Urinary bladder (tissue), 4 donors: ENCODE data around the gene TCF19. TPM values are rescaled to one million over a fixed set of nuclear protein-coding genes. Genes with fewer than 3 reads are reported as not detected.

ENCODE experiments used
- DNase-seq: peaks from one replicate; pipeline ENCODE4 v3.0.0-alpha.2; 2015; ENCODE audit errors: extremely low spot score
- H3K27ac ChIP-seq: one replicate; pipeline ENCODE4 v1.5.1; 2013; ENCODE audit warnings: low read depth, mild to moderate bottlenecking, moderate library complexity
- H3K36me3 ChIP-seq: one replicate; pipeline ENCODE4 v1.6.1; 2013; ENCODE audit warnings: mild to moderate bottlenecking, moderate library complexity; ENCODE audit not compliant: insufficient read depth
- H3K4me1 ChIP-seq: one replicate; pipeline ENCODE4 v1.6.1; 2013; ENCODE audit warnings: mild to moderate bottlenecking, moderate library complexity; ENCODE audit not compliant: insufficient read depth
- H3K4me3 ChIP-seq: one replicate; pipeline ENCODE4 v1.5.1; 2013; ENCODE audit warnings: low read depth, low read length
- WGBS: extraction: QIAGEN DNeasy Blood & Tissue Kit; methylation state at CpG from one replicate; pipeline ENCODE4 v1.1.7; 2013; 5-methylcytosine and 5-hydroxymethylcytosine counted together
- polyA plus RNA-seq: library from polyadenylated mRNA; stranded (reverse); fragments of 200-250 nt; gene quantifications from one replicate; pipeline ENCODE4 v1.2.3, GENCODE V29; 2013
- total RNA-seq: library from RNA; depleted of rRNA; stranded (reverse); fragments of >200 nt; gene quantifications from one replicate; pipeline ENCODE4 v1.2.3, GENCODE V29; 2014
- donor health status: healthy with polysubstance abuse.
- donor health status: healthy.

The TCF19 gene
- total and polyA plus RNA-seq, 2 donors: 7.9 to 12.7 TPM

DNA sequence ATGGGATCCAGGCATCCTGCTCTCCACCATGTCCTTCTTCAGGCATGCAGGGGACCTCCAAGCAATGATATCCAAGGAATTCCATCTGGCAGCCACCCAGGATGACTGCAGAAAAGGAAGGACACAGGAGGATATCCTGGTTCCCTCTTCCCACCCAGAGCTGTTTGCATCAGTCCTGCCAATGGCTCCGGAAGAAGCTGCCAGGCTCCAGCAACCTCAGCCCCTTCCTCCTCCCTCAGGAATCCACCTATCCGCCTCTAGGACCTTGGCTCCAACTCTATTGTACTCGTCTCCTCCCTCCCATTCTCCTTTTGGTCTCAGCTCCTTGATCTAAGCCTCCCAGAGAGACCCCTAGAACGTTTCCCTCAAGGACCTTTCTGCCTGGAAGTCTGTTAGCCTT, 18.8 kb upstream of the TCF19 start:
- no peak for DNase-seq
- no peak overlapping the region for H3K4me3 ChIP-seq
- H3K27ac ChIP-seq: no peak overlapping the region
- H3K36me3 ChIP-seq: no peaks in the 10 kb centered on the region
- 22% methylated on average over 4 of the region's 4 CpGs for WGBS
- no peaks in the 10 kb centered on the region for H3K4me1 ChIP-seq

DNA sequence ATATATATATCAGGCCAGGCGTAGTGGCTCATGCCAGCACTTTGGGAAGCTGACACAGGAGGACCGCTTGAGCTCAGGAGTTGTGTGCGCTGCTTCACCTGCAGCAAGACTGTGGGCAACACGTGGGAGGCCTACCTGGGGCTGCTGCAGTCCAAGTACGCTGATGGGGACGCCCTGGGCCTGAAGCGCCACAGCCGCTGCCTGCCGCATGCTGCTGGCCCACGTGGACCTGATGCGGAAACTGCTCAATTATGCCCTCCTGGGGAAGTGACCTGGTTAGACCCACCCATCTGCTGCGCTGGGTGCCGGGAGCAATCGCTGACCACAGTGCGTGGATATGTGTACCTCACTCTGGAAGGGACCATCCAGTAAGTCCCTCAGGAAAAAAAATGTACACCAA, 17.7 kb upstream of the TCF19 start:
- WGBS: 86% methylated on average over 15 of the region's 15 CpGs
- Histone ChIP-seq H3K4me3 (no peak overlapping the region), H3K27ac (no peak overlapping the region), H3K36me3 (no peaks in the 10 kb centered on the region), H3K4me1 (no peaks in the 10 kb centered on the region)
- no peak for DNase-seq

DNA sequence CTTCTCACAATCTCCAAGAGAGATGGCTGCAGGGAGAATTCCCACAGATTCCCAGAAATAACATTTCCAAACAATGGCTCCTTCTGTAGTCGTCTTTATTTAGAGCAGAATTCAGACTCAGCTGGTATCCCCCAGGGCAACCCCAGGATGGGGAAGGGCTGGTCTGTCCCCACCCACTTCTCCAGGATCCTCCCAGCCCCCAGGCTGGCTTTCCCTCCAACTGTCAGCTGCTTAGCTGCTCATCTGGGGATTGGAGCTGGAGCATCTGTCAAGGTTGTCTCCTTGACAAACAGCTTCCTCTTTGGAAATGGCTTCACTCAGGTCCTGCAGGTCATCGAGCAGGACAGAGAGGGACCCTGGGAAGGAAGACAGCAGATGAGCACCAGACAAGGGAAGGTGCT, 16.0 kb upstream of the TCF19 start:
- Histone ChIP-seq H3K27ac (no peak overlapping the region), H3K4me3 (no peak overlapping the region), H3K36me3 (no peaks in the 10 kb centered on the region), H3K4me1 (no peaks in the 10 kb centered on the region)
- DNase-seq: no peak
- WGBS: 57% methylated on average over 2 of the region's 2 CpGs

DNA sequence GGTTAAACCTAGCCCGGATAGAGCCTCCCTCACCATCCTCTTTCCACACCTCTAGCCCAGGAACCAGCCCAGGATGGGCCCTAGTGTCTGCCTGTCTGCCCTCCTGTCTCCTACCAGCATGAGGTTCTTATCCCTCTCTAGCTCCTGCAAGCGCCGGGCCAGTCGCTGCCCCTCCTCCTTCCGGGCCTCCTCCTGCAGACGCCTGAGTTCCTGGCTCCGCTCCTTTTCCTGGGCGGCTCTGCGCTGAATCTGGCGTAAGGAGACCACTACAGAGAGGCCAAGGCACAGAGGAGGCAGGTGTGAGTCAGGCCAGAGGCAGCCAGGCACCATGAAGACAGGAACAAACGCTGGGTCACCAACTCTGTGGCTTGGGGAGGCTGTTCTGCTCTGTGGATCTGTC, 15.2 kb upstream of the TCF19 start:
- no peak for DNase-seq
- Histone ChIP-seq H3K4me3 (no peak overlapping the region), H3K4me1 (no peaks in the 10 kb centered on the region), H3K27ac (no peak overlapping the region), H3K36me3 (no peaks in the 10 kb centered on the region)
- WGBS: 30% methylated on average over 11 of the region's 11 CpGs

DNA sequence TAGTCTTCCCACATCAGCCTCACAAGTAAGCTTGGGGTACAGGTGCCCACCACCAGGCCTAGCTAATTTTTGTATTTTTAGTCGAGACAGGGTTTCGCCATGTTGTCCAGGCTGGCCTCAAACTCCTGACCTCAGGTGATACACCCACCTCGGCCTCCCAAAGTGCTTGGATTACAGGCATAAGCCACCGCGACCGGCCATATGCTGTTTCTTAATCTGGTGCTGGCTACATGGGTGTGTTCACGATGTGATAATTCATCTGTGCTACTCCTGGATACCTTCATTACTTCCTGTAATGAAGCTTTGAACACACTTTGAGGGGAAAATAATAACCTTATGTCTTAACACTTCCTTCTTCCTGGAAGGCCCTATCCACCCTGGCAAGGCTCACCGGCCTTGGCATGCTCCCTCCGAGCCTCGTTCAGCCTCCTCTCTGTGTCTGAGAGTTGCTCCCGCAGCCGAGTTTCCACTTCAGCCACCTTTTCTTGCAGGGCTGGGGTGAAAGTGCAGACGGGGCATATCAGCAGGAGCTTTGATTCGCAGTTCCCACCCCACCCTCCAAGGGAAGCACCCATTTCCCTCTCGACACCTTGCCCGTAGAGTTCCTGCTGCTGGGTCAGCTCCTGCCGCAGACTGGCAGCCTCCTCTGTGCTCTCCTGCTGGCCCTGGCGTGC, 14.0 kb upstream of the TCF19 start:
- no peak overlapping the region for H3K4me3 ChIP-seq
- H3K4me1 ChIP-seq: no peaks in the 10 kb centered on the region
- no peak for DNase-seq
- H3K36me3 ChIP-seq: no peaks in the 10 kb centered on the region
- H3K27ac ChIP-seq: no peak overlapping the region
- whole genome bisulfite sequencing: 90% methylated on average over 18 of the region's 18 CpGs

DNA sequence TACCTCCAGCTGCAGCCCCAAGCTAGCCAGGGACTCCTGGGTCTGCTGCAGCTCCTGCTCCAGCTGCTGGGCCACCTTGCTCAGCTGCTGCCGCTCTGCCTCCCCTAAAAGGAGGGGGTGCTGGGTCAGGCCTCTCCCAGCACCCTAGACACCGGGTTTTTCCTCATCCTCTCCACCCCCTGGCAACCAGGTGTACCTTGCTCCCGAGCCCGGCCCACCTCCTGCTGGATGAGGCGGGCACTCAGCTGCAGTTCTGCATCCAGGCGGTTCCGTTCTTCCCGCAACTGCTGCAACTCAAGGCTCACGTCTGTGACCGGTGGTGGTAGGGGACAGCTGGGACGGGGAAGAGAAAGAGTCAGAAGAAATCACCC, 13.4 kb upstream of the TCF19 start:
- Histone ChIP-seq H3K4me3 (no peak overlapping the region), H3K4me1 (no peaks in the 10 kb centered on the region), H3K36me3 (no peaks in the 10 kb centered on the region), H3K27ac (no peak overlapping the region)
- WGBS: 77% methylated on average over 11 of the region's 11 CpGs
- no peak for DNase-seq

DNA sequence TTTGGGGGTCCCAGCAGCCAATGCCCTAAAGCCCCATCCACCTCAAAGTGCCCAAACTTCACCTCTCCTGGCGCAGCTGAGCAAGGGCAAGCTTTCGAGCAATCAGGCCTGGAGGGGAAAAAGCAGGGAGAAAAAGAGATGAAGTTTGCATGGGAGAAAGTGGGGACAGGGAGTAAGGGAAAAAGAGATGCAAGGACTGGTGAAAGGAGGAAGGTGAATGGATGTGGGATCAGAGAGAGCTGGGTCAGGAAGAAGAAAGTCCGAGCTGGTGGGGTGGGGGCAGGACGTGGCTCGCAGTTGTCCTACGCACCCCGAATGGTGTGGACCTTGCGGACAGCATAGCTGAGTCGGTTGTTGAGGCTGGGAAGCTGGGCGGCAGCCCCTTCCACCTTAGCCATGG, 13.0 kb upstream of the TCF19 start:
- Histone ChIP-seq H3K27ac (no peak overlapping the region), H3K4me1 (no peaks in the 10 kb centered on the region), H3K36me3 (no peaks in the 10 kb centered on the region), H3K4me3 (no peak overlapping the region)
- DNase-seq: no peak
- over 99% methylated on average over 10 of the region's 10 CpGs for WGBS

DNA sequence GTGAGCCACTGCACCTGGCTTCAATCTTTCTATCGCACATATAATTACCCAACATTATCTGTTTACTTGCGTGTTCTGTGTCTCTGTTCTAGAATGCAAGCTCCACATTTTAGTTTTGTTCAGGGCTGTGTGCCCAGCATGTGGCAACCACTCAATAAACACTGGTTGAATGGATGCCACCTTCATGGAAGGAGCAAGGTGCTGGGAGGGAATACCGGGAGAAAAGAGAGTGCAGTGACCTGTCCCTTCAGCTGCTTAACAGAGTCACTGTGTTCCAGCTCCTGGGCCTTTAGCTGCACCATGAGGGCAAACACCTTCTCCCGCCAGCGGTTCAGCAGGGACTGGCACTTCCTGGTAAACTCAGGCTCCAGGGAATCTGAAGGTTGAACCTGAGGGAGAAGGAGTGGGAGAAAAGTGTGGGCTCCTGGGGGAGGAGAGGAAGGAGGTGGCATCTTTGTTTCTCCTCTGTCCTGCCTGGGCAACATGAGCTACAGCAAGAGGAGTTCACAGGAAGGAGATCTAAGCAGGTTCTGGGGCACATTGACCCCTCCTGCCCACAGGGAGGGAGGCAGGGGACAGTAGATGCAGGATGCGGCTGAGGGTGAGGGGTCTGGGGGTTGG, 8.5 kb upstream of the TCF19 start:
- 97% methylated on average over 6 of the region's 6 CpGs for WGBS
- Histone ChIP-seq H3K36me3 (no peaks in the 10 kb centered on the region), H3K4me1 (no peaks in the 10 kb centered on the region), H3K4me3 (no peak overlapping the region), H3K27ac (no peak overlapping the region)
- DNase-seq: no peak

DNA sequence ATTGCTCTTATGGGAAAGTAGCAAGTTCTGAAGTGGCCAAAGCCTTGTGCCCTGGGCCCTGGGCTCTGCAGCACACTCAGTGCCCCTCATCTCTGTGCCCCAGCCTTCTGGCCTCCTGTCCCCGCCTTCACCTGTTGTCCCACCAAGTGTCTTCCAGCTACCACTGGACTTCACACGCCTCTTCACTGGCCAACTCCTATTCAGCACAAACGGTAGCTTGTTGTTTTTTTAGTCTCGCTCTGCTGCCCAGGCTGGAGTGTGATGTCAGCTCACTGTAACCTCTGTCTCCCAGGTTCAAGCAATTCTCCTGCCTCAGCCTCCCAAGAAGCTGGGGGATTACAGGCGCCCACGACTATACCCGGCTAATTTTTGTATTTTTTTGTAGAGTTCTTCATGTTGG, 5.6 kb upstream of the TCF19 start:
- no peaks in the 10 kb centered on the region for H3K36me3 ChIP-seq
- 94% methylated on average over 7 of the region's 7 CpGs for WGBS

DNA sequence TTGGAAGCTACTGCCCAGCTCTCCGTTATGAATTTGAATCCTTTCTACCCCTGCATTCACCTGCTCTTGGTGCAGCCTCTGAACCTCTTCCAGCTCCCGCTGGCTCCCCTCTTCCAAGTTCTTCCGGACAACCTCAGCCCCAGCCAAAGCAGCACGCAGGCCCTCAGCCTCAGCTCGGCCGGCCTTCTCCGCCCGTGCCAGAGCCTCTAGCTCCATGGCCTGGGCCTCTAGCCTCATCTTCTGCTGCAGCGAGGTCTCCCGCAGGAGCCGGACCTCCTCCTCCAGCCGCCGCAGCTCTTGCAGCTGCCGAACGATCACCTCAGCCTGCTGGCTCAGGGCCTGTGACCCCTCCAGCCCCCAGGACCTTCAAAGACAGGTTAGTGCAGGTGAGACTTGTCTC, 4.0 kb upstream of the TCF19 start:
- 87% methylated on average over 15 of the region's 15 CpGs for WGBS
- DNase-seq: no peak
- Histone ChIP-seq H3K4me3 (no peak overlapping the region), H3K4me1 (no peaks in the 10 kb centered on the region), H3K27ac (no peak overlapping the region), H3K36me3 (no peaks in the 10 kb centered on the region)

More for the DNA sequence above, 5.6 kb upstream of the TCF19 start:
- H3K4me1 ChIP-seq: no peaks in the 10 kb centered on the region
- DNase-seq: no peak
- no peak overlapping the region for H3K27ac ChIP-seq
- no peak overlapping the region for H3K4me3 ChIP-seq

DNA sequence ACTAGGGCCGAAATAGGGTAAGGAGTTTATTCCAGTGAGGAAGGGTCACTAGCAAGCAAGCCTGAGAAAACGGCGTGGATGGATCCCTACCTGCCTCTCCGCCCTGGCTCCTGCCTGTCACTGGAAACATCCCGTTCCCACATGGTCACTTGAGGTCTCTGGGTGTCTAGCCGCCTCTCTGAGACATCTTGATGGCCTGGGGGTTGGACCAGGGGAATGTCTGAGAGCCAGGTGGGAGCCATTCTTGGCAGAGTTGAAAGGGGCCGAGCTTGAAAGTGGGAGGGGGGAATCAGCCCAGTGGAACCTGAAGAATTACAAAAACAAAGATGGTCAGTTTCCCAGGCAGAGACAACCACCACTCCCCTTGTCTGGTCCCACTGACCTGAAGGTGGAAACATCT, 1.7 kb upstream of the TCF19 start:
- peaks cover 2% of the 10 kb centered on the region for H3K36me3 ChIP-seq
- WGBS: 90% methylated on average over 7 of the region's 7 CpGs
- DNase-seq: no peak
- H3K27ac ChIP-seq: no peak overlapping the region
- H3K4me1 ChIP-seq: no peaks in the 10 kb centered on the region
- no peak overlapping the region for H3K4me3 ChIP-seq

DNA sequence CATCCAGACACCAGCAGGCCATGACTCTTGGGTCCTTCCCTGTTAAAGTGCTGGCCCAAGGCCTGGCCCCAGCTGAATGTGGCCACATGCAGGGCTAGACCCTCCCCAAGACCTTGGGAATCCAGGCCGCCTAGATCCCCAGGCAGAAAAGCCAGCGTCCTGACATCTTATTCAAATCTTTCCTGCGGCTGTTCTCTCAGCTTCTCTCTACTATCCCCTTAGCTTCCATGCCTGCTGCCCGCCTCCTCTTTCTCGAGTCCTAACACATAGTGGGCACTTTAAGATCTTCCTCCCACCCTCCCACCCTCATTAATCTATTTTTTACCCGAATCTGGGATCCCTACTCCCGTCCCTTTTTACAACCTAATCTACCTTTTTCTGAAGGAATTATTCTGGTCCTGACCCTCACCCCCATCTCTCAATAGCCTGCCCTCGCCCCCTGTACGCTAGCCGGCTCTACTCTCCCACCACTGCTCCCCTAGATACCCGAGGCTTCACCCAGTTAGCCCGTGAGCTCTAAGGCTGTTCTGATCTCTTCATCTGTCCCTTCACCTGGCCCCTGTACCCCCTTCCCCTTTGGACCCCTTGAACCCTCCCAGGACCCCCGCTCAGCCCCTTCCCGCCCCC, 763 bp upstream of the TCF19 start, which contains the start of gene CCHCR1:
CCHCR1 (minus strand) TSS at position 290 of the 627 bp plus-strand sequence; CDS start at position 88, 202 bp downstream.
- peak within 1 kb of the TSS; percentile 35 for H3K27ac ChIP-seq
- peak within 1 kb of the TSS; percentile 53 for H3K4me3 ChIP-seq
- H3K36me3 ChIP-seq: peaks cover 3% of the 10 kb centered on the region
- 5% methylated on average over 14 of the region's 14 CpGs for WGBS
- H3K4me1 ChIP-seq: no peaks in the 10 kb centered on the region
- no peak for DNase-seq

DNA sequence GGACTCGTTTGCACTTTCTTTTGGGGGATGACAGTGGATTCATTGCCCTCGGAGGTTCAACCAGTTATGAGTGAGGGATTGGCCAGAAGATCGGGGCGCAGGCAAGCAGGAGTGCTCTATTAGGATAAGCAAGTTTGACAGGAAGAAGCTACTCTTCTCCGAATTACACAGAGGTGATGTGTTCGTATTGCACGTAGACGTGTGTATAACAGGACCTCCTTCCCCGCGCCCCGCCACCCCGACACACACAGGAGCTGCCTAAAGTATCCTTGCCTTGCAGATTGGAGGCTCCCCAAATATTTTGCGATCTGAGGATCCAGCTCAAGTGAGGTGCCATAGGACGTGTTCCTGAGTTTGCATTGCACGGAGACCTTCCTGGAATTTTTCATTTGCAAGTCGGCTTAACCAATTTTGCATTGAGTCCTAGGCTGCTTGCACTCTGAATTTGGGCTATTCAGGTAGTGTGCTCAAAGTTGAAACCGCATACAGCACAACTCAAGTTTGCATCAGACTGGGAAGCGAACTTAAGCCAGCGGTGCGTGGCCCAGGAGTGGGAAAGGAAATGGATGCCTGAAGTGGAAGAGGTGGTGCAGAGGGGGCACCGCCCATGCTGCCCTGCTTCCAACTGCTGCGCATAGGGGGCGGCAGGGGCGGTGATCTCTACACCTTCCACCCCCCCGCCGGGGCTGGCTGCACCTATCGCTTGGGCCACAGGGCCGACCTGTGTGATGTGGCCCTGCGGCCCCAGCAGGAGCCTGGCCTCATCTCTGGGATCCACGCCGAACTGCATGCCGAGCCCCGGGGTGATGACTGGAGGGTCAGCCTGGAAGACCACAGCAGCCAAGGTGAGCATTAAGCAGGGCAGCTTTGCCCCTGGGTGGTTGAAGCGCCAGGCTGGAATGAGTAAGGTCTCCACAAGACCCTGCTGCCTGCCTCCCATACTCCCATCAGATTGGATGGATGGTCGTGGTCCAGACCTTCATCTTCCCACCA, 770 bp downstream of the TCF19 start:
- 12% methylated on average over 35 of the region's 35 CpGs for WGBS
- Histone ChIP-seq H3K4me1 (no peaks in the 10 kb centered on the region), H3K27ac (no peak overlapping the region), H3K4me3 (peak overlapping the region; percentile 53), H3K36me3 (peaks cover 3% of the 10 kb centered on the region)
- DNase-seq: no peak
